MM.1S (cell line): ENCODE data around the gene ULBP1.

ENCODE experiments used
- CTCF ChIP-seq: fragments of 300-600 bp; sonication (generic); IDR thresholded peaks from 2 replicates; pipeline ENCODE4 v1.5.1; 2016; ENCODE audit warnings: antibody characterized with exemption, low read length, mixed read lengths
- EZH2 ChIP-seq: fragments of 300-600 bp; sonication (generic); optimal IDR thresholded peaks from 2 replicates; pipeline ENCODE3; 2017; ENCODE audit warnings: low read depth, mild to moderate bottlenecking, antibody characterized with exemption, low read length, mixed read lengths

GRCh38 chr6:149941583-149942460, 21.9 kb upstream of the ULBP1 start, which contains the start of gene ULBP2:
- TF ChIP-seq CTCF = no peak
- TF ChIP-seq EZH2 = no peak
